B cell (primary cell): ENCODE results near the gene PRTG.

Source experiments
- EZH2 ChIP-seq: IDR thresholded peaks from 2 replicates; pipeline ENCODE4 v1.6.1; 2012; ENCODE audit warnings: borderline replicate concordance, low read depth, mild to moderate bottlenecking, moderate library complexity, low read length; ENCODE audit not compliant: insufficient read depth, poor library complexity, severe bottlenecking
- TF ChIP-seq, protein P1 (sequence below): fragments of 200-600 bp; IDR thresholded peaks from one replicate; pipeline ENCODE4 v1.8.0; 2022; ENCODE audit warnings: antibody characterized with exemption, mild to moderate bottlenecking

DNA sequence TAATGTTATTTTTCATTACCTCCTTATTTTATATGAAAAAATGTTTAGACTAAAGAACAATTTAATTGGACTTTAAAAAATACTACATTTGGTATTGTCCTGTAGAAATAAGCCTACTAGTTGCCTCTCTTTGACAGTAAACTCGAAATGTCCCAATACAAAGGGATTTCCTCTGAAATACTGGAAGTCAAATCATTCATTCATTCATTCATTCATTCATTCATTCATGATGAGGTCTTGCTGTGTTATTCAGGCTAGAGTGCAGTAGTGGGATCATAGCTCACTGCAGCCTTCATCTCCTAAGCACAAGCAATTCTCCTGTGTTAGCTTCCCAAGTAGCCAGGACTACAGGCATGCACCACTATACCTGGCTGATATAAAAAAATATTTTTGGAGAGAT is 104.2 kb downstream of the PRTG start:
- TF ChIP-seq, protein P1, sequence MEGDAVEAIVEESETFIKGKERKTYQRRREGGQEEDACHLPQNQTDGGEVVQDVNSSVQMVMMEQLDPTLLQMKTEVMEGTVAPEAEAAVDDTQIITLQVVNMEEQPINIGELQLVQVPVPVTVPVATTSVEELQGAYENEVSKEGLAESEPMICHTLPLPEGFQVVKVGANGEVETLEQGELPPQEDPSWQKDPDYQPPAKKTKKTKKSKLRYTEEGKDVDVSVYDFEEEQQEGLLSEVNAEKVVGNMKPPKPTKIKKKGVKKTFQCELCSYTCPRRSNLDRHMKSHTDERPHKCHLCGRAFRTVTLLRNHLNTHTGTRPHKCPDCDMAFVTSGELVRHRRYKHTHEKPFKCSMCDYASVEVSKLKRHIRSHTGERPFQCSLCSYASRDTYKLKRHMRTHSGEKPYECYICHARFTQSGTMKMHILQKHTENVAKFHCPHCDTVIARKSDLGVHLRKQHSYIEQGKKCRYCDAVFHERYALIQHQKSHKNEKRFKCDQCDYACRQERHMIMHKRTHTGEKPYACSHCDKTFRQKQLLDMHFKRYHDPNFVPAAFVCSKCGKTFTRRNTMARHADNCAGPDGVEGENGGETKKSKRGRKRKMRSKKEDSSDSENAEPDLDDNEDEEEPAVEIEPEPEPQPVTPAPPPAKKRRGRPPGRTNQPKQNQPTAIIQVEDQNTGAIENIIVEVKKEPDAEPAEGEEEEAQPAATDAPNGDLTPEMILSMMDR, result no peak
- no peak for TF ChIP-seq EZH2
